Keratinocyte (primary cell): ENCODE measurements around the gene NIPAL1.
"Not testable (repeated sequence)": the region's sequence is repeated elsewhere in the genome, so short reads cannot be mapped to it uniquely, and the experiment has no call there.

Source experiments
- CTCF ChIP-seq, 3 experiments: IDR thresholded peaks in 1 of 3; conservative IDR thresholded peaks in 1 of 3; optimal IDR thresholded peaks in 1 of 3; 2 replicates in 2 of 3; 3 replicates in 1 of 3; pipeline versions ENCODE3 to v1.5.1; 2011; ENCODE audit warnings: low read length in 3 of 3, mild to moderate bottlenecking in 3 of 3, moderate library complexity in 2 of 3, control low read depth in 1 of 3, inconsistent platforms in 1 of 3; ENCODE audit not compliant: insufficient read depth in 2 of 3; ENCODE audit errors: extremely low read depth in 1 of 3
- EZH2 ChIP-seq: IDR thresholded peaks from one replicate; pipeline ENCODE4 v1.6.1; 2012; ENCODE audit warnings: inconsistent platforms, mild to moderate bottlenecking, low read length, moderate library complexity

GRCh38 chr4:47992475-47992874 lies 24.1 kb upstream of the NIPAL1 start:
- not testable (repeated sequence) for TF ChIP-seq CTCF (optimal IDR thresholded peaks at IDR 0.05 in 1 of 3, IDR thresholded peaks at IDR 0.05 in 1 of 3, conservative IDR thresholded peaks at IDR 0.05 in 1 of 3; ENCODE audit: extremely low read depth in 1 of 3, insufficient read depth in 2 of 3, low read length in 3 of 3); EZH2
